Adipose tissue (tissue), 3 donors: ENCODE data around the gene TMIGD2. TPM values are rescaled to one million over a fixed set of nuclear protein-coding genes. Genes with fewer than 3 reads are reported as not detected.

ENCODE experiments used
- H3K27ac ChIP-seq: one replicate; pipeline ENCODE4 v1.5.1; 2013; ENCODE audit warnings: low read depth, low read length
- WGBS, 3 donors: extraction: QIAGEN DNeasy Blood & Tissue Kit; methylation state at CpG; one replicate each; pipeline ENCODE4 v1.1.7; 2013; 5-methylcytosine and 5-hydroxymethylcytosine counted together
- polyA plus RNA-seq, 3 donors: library from polyadenylated mRNA; stranded (reverse); fragments of 200-250 nt; gene quantifications; one replicate each; pipeline ENCODE4 v1.2.3, GENCODE V29; 2013
- donor health status: healthy with polysubstance abuse.
- donor health status: Bipolar disorder and iron deficiency.
- donor health status: healthy.

Gene TMIGD2
- polyA plus RNA-seq, 3 donors = 0.22 to 4.0 (median 0.59) TPM

DNA sequence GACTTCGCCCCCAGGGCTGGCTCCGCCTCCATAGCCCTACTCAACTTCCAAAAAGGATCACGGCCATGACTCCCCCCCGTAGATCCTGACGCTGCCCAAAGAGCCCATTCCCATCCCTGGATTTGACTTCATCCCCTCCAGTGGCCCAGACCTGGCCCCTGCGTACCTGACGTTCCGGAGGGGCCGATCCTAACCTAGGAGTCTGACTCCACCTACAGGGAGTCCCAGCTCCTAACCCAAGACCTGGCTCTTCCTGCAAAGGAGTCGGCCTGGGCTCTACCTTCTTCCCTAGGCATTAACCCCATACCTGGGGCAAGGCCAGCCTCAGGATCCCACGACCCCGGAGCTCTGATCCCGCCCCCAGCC is 25.7 kb upstream of the TMIGD2 start:
- WGBS, 3 donors = 8 to 14% (median 13%) methylated on average over 13 of the region's 13 CpGs

DNA sequence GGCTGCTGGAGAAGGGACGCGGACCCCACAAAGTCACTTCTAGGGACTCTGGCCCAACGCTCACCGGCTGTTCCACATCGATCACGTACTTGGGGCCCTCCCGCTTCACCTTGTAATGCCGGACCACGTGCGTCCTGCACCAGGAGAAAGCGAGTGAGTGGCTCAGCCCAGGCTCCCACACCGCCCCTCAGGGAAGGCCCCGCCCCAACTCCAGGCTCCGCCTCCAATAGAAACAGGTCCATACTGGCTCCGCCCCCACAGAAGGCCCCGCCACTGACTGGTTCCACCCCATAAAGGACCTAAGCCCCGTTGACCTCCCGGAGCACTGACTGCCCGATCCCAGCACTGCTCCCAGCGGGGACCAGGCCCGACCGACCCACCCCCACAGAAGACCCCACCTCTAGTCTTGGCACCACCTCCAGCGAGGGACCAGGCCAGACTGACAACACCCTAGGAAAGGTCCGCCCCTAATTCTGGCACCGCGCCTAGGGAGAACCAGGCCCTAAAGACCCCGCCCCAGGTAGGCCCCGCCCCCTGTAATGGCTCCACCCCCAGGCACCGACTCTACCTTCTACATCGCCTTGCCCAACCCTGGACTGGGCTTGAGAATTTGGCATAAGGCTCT is 25.2 kb upstream of the TMIGD2 start:
- H3K27ac ChIP-seq = no peak overlapping the region
- WGBS, 3 donors = 4 to 8% (median 6%) methylated on average over 27 to 30 of the region's 30 CpGs

More for the DNA sequence above, 25.7 kb upstream of the TMIGD2 start:
- no peak overlapping the region for H3K27ac ChIP-seq

DNA sequence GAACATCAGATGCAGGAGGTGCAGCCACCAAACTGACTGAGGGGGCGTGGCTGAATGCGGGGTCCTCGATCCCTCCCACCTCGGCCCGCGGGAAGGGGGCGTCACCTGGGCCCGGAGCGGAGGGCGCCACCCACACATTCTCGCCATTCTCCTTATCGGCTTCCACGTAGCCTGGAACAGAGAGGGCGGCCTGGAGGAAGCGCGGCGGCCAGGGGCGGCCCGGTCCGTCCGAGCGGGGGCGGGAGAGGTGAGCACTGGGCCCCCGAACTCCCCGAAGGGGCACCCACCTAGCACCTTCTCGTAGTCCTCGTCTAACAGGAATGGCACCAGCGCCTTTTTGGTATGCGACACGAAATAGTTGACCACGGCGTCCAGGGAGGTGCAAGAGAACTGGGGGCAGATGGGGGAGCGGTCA is 24.7 kb upstream of the TMIGD2 start:
- 6 to 31% (median 11%) methylated on average over 31 to 33 of the region's 33 CpGs for WGBS, 3 donors
- H3K27ac ChIP-seq = no peak overlapping the region

DNA sequence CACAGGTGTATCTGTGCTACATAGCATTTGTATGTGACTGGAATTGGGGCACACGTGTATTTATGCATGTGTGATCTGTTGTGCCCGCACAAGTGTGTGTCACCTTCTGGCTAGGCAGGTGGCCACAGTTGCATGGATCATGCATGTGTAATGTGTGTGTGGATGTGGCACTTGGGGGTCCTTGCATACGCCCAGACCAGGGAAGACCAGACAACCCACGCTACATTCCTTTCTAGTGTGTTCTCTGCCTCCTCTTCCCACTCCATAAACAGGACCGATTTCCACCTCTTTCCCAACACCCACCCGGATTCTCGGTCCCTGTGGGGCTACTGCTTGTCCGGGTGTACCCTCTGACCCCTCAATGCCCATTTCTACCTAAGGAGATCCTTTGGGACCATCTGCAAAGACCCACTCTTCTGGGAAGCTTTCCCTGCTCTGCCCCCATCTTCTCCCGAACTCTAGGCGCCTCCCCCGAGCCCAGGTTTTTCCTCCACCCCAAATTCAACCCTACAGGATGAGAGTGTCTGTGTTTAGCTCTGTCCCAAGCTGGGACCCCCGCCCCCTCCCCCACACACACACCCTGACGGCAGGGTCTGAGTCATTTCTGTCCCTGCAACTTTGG is 24.1 kb upstream of the TMIGD2 start:
- no peak overlapping the region for H3K27ac ChIP-seq
- WGBS, 3 donors = 51 to 69% (median 60%) methylated on average over 13 of the region's 13 CpGs

DNA sequence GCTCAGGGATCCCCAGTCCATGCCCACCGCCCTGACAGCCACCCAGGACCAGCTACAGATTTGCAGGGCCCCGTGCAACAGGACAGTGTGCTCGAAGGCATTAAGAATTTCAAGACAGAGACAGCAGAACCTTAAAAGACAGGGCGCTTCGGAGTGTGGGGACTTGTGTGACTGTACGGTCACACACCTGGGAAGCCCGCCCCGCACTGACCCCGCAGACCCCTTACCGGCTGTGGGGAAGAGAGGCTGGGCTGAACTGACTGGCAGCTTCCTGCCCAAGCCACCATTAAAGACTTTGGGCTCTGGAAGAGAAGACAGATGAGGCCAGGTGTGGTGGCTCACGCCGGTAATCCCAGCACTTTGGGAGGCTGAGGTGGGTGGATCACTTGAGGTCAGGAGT is 22.0 kb upstream of the TMIGD2 start:
- no peak overlapping the region for H3K27ac ChIP-seq
- WGBS, 3 donors = 81 to 93% (median 84%) methylated on average over 12 of the region's 12 CpGs

DNA sequence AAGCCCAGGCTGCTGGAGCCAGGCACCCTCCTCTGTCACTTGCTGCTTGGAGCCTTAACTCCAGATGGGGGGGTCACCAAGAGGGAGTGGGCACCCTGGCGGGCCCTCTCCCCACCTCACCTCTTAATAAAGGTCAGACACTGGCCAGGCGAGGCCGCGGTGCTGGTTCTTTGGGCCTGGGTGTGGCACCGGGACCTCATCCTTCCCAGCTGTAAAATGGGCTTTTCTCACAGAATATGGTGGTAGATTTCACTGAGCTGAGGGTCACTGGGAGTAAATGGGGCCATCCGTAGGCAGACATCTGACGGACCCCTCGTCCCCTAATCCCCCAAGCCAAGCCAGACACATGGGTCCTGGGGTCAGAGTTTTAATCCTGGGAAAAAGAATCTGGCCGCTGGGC is 21.5 kb upstream of the TMIGD2 start:
- H3K27ac ChIP-seq = no peak overlapping the region
- 87 to 93% (median 92%) methylated on average over 9 of the region's 9 CpGs for WGBS, 3 donors

DNA sequence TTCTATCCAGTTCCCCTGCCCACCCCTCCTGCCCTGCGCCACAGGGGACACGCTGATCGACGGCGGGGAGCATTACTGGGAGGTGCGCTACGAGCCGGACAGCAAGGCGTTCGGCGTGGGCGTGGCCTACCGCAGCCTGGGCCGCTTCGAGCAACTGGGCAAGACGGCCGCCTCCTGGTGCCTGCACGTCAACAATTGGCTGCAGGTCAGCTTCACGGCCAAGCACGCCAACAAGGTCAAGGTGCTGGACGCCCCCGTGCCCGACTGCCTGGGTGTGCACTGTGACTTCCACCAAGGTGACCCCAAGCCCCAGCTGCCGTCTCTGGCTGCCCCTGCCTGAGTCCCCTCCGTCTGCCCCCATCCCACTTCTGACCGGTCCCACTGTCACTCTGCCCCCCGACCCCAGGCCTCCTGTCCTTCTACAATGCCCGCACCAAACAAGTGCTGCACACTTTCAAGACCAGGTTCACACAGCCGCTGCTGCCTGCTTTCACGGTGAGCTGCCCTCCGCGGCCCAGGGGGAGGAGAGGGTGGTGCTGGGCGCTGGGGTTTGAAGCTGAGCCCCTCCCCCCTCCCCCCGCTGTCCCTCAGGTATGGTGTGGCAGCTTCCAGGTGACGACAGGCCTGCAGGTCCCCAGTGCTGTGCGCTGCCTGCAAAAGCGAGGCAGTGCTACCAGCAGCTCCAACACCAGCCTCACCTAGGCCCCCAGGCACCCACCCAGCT is 20.9 kb upstream of the TMIGD2 start:
- WGBS, 3 donors = 65 to 81% (median 79%) methylated on average over 36 to 37 of the region's 37 CpGs
- H3K27ac ChIP-seq = no peak overlapping the region

DNA sequence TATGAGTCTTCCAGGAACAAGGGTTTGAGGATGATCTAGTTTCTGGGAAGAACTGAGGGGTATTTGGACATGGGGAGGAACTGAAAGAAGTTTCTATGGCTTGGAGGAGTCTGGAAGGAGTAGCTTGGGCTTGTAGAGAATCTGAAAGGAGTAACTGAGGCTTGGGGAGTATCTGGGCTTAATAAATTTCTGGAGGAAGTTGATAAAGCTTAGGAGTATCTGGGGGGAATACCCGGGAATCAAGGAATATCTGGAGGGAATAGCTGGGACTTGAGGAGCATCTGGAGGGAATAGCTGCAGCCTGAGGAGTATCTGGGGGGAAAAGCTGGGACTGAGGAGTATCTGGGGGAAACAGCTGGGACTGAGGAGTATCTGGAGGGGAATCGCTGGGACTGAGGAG is 18.2 kb upstream of the TMIGD2 start:
- no peak overlapping the region for H3K27ac ChIP-seq
- 85 to 96% (median 96%) methylated on average over 2 of the region's 2 CpGs for WGBS, 3 donors

DNA sequence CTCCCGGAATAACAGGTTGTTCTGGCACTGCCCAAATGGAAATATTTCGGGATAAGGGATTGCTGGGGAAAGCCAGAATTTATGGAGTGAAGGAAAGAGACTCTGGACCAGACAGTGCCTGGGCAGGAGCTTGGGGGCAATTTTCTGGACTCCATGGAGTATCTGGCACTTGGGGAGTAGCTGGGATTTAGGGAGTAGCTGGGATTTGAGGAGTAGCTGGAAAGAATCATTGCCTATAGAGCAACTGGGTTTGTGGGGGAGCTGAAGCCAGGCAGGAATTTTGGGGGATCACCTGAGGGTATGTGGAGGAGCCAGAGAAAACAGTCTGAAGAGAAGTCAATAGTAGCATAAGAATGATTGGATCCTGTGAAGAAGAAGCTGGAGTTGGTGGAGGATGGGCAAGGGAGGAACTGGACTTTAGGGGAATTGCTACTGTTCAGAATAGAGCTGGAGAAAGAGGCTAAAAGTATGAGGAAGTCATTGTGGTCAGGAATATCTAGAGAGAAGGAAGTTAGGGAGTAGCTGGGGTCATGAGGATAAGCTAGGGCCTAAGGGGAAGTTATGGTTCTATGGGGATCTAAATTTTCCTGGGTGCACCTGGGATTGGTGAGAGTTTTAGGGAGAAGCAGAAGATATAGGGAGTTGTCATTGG is 17.0 kb upstream of the TMIGD2 start:
- WGBS, 3 donors = 93 to 96% (median 93%) methylated on average over 2 of the region's 2 CpGs
- H3K27ac ChIP-seq = no peak overlapping the region

DNA sequence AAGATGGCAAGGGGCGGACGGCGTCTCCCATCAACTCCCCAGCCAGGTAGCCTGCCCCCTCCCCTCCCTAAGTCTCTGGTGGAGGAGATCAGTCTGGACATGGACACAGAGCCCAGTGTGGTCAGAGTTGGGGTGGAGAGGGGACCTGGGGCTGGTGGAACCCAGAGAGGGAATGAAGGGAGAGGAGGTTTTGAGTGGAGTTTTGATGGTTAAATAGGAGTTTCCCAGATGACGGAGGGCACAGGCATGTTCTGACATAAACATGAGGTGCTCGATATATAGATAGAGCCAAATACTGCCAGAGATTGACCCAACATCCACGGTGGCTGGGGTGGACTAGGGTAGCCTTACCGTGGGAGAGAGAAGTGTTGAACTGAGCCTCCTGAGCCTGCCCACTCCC is 16.3 kb upstream of the TMIGD2 start:
- no peak overlapping the region for H3K27ac ChIP-seq
- 90 to 94% (median 93%) methylated on average over 7 of the region's 7 CpGs for whole genome bisulfite sequencing, 3 donors

DNA sequence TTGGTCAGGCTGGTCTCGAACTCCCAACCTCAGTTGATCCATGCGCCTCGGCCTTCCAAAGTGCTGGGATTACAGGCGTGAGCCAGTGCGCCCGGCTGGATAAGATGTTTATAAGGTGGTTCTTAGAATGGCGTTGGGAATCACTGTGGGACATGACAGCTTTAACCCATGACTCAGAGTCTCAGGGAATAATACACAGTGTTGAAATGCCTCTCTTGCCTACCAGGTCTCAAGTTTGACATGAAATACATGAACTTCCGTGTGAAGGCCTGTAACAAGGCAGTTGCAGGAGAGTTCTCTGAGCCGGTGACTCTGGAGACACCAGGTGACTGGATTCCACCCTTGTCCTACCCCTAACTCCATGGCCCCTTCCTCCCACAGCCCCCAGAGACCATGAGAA is 14.8 kb upstream of the TMIGD2 start:
- H3K27ac ChIP-seq = no peak overlapping the region
- WGBS, 3 donors = 88 to 90% (median 89%) methylated on average over 9 of the region's 9 CpGs

DNA sequence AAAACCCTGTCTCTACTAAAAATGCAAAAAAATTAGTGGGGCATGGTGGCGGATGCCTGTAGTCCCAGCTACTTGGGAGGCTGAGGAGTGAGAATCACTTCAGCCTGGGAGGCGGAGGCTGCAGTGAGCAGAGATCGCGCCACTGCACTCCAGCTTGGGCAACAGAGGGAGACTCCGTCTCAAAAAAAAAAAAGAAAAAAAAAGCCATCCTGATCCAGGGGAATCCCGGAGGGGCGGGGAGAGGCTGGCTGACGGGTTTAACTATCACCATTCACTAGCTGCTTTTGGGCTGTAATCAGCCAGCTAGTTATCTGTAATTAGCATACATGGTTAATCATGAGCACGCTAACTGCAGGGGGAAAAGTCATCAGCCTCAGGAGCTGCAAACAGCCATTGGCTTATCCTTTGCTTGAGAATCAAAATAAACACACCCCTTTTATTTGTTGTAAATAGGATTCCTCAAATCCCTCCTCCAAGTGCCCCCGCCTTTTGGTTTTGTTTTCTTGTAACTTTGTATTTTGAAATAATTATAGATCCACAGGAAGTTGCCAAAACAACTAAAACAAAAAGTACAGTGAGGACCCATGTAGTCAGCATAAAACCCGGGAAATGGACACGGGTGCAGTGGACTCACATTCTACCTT is 11.8 kb upstream of the TMIGD2 start:
- H3K27ac ChIP-seq = no peak overlapping the region
- WGBS, 3 donors = 32 to 51% (median 39%) methylated on average over 12 of the region's 12 CpGs

DNA sequence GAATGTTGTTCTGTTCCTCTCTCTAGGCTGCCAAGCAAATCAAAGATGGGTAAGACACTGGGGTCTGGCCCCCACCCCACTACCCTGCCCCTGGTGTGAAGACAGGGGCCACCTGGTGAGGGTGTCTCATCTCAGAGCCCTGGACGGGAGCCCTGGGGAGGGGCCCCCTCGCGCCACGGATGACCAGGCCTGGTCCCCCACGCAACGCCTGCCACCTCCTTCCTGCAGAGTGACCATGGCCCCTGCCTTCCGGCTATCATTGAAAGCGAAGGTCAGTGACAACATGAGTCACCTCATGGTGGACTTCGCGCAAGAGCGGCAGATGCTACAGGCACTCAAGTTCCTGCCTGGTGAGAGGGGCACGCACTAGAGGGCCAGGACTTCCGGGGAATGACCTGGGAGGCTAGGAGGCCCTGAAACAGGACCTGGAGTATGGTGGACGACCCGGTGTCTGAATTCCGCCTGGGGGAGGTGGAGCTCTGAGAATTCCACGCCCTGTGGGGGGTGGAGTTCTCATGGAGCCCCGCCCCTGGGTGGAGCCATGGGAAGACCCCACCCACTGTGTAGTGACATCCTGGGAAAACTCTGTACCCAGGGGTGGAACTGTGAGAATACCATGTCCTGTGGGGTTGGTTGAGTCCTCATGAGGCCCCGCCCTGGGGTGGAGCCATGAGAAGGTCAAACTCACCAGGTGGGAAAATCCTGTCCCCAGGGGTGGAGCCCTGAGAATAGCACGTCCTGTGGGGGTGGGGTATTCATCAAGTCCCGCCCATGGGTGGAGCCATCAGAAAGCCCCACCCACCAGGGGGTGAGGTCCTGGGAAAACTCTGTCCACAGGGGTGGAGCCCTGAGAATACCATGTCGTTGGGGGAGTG is 8.3 kb upstream of the TMIGD2 start:
- 82 to 90% (median 88%) methylated on average over 22 of the region's 22 CpGs for WGBS, 3 donors
- H3K27ac ChIP-seq = no peak overlapping the region

GRCh38 chr19:4305659-4306058 is 3.5 kb upstream of the TMIGD2 start:
- H3K27ac ChIP-seq = no peak overlapping the region
- 71 to 82% (median 81%) methylated on average over 16 of the region's 16 CpGs for WGBS, 3 donors

DNA sequence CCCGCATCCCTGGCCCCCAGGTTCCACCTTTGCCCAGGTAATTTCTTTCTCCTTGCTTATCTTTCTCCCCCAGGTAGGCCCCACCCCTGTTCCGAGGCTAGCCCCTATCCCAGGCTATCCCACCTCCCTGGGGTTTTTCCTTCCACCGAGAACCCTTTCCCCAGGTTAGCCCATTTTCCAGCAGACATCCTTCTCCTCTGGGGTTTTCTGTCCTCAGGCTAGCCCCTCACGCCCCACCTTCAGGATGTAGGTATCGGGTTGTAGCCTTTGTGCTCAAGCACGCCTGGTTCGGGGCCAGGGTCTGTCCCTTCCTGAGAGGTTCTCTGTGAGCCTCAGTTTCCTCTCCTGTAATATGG is 3.0 kb upstream of the TMIGD2 start:
- WGBS, 3 donors = 61 to 76% (median 73%) methylated on average over 7 of the region's 7 CpGs
- no peak overlapping the region for H3K27ac ChIP-seq

DNA sequence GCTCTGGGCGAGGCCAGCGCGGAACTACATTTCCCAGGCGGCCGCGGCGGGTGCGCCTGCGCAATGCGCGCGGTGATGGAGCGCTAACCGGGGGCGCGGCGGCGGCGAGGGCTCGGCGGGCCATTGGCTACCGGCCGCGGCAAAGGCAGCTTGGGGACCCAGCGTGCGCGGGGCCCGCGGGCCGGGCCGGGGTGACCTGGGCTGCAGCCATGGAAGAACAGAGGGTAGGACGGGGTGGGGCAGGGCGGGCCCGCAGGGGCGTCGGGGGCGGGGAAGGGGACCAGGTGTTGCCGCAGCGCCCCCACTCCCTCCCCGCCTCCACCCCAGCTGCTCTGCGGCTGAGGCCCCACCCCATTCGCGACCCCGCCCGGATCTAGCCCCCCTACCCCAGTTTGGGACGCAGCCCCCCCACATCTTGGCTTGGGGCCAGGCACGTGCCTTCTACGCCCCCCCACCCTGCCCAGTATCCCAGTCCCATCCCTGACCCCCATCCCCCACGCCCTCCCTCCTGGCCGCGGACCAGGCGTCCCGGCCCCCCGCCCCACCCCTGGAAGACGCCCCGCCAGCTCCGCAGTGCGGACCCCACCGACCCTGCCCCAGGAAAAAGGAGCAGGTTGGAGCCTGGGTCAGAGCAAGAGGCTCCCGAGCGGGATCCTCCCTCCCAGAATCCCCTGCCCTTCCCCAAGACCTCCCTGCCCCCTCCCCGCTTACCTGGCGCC is 2.5 kb upstream of the TMIGD2 start, which contains the start of gene FSD1:
Gene FSD1 (plus strand): TSS at position 61 of the 719 bp plus-strand sequence. CDS start 149 bp downstream, at position 210.
- 4 to 6% (median 6%) methylated on average over 44 to 60 of the region's 63 CpGs for WGBS, 3 donors
- no peak within 1 kb of the TSS for H3K27ac ChIP-seq

GRCh38 chr19:4303819-4304537 is 1.8 kb upstream of the TMIGD2 start:
- H3K27ac ChIP-seq = no peak overlapping the region
- WGBS, 3 donors = 39 to 52% (median 45%) methylated on average over 18 of the region's 18 CpGs
